Prostate gland (tissue), 2 donors: ENCODE measurements around the gene BTG4.

Experiments used
- POLR2A ChIP-seq: fragments of 450-650 bp; IDR thresholded peaks from one replicate; pipeline ENCODE4 v1.6.1; 2016; ENCODE audit warnings: antibody characterized with exemption, mild to moderate bottlenecking
- POLR2AphosphoS5 ChIP-seq: sonication (generic); formaldehyde crosslinking; IDR thresholded peaks from one replicate; pipeline ENCODE4 v1.6.1; 2017; ENCODE audit warnings: antibody characterized with exemption
- TF ChIP-seq, protein P1 (sequence below), 4 experiments: fragments of 200-600 bp in 2 of 4; fragments of 450-650 bp in 2 of 4; sonication (generic) in 2 of 4; IDR thresholded peaks; 1 replicate in 3 of 4; 2 replicates in 1 of 4; pipeline ENCODE4 v1.5.1; 2016 to 2019; ENCODE audit warnings: antibody characterized with exemption in 4 of 4, mild to moderate bottlenecking in 2 of 4, moderate library complexity in 2 of 4

DNA sequence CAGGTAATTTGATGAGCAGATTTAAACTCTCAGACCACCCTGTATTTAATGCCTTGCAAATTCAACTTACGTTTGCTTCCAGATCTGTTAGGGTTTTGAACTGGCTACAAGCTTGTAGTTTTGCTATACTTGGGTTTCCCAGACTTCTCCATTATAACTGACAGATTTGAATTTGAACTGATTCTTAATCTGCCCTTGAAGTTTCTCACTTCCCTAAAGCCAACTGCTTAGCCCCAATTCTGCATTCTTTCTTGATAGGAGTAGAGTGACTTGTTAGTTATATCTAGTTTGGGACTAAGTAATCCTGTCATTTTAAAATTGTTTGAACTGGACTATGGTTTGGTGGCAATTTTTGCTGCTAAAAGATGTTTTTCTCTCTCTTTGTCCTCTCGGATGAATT is 38.1 kb upstream of the BTG4 start:
- TF ChIP-seq, protein P1, sequence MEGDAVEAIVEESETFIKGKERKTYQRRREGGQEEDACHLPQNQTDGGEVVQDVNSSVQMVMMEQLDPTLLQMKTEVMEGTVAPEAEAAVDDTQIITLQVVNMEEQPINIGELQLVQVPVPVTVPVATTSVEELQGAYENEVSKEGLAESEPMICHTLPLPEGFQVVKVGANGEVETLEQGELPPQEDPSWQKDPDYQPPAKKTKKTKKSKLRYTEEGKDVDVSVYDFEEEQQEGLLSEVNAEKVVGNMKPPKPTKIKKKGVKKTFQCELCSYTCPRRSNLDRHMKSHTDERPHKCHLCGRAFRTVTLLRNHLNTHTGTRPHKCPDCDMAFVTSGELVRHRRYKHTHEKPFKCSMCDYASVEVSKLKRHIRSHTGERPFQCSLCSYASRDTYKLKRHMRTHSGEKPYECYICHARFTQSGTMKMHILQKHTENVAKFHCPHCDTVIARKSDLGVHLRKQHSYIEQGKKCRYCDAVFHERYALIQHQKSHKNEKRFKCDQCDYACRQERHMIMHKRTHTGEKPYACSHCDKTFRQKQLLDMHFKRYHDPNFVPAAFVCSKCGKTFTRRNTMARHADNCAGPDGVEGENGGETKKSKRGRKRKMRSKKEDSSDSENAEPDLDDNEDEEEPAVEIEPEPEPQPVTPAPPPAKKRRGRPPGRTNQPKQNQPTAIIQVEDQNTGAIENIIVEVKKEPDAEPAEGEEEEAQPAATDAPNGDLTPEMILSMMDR (IDR thresholded peaks at IDR 0.05) = no peak
- no peak for TF ChIP-seq POLR2A
- no peak for TF ChIP-seq POLR2AphosphoS5
